Peyer's patch (tissue), 4 donors: ENCODE results near the gene ASCC2. TPM values are rescaled to one million over a fixed set of nuclear protein-coding genes. Genes with fewer than 3 reads are reported as not detected.
A peak's percentile ranks its signal among the peaks of the same experiment; 100 is the strongest.

ENCODE experiments used
- DNase-seq, 3 donors: peaks; one replicate each; pipeline ENCODE4 v3.0.0-alpha.2; 2017 to 2019
- H3K27ac ChIP-seq, 4 donors: fragments of 200-600 bp; sonication (generic); one replicate each; pipeline ENCODE4 v1.5.1; 2016 to 2019
- H3K27me3 ChIP-seq, 2 donors: fragments of 200-600 bp; sonication (generic); one replicate each; pipeline ENCODE4 v1.5.1; 2019
- H3K36me3 ChIP-seq, 3 donors: fragments of 200-600 bp; sonication (generic); one replicate each; pipeline ENCODE4 v1.5.1; 2016 to 2019
- H3K4me1 ChIP-seq, 4 donors: fragments of 200-600 bp; sonication (generic); one replicate each; pipeline ENCODE4 v1.5.1; 2016 to 2019
- H3K4me3 ChIP-seq, 4 donors: fragments of 200-600 bp; sonication (generic); 1 replicate in 3 of 4; 2 replicates in 1 of 4; pipeline ENCODE4 v1.5.1; 2016 to 2019; ENCODE audit warnings: mild to moderate bottlenecking in 1 of 4
- H3K9me3 ChIP-seq, 4 donors: fragments of 200-600 bp; sonication (generic); one replicate each; pipeline ENCODE4 v1.5.1; 2016 to 2019; ENCODE audit warnings: mild to moderate bottlenecking in 1 of 4
- POLR2A ChIP-seq, 2 donors: fragments of 450-650 bp; IDR thresholded peaks; one replicate each; pipeline ENCODE4 v1.5.1; 2017; ENCODE audit warnings: antibody characterized with exemption in 2 of 2, mild to moderate bottlenecking in 2 of 2, moderate library complexity in 2 of 2
- total RNA-seq, 4 donors: library from RNA; depleted of rRNA; stranded (reverse); fragments of >200 nt; gene quantifications; one replicate each; pipeline ENCODE4 v1.1.0, GENCODE V29; 2016
- TF ChIP-seq, protein P1 (sequence below), 6 experiments: fragments of 450-650 bp in 4 of 6; fragments of 200-600 bp in 2 of 6; sonication (generic) in 1 of 6; IDR thresholded peaks; one replicate each; pipeline ENCODE4 v1.5.1; 2017 to 2019; ENCODE audit warnings: antibody characterized with exemption in 6 of 6, mild to moderate bottlenecking in 3 of 6, moderate library complexity in 1 of 6

ASCC2 gene
- total RNA-seq, 4 donors from 2014 or later: 47.5 to 91.6 (median 78.4) TPM

DNA sequence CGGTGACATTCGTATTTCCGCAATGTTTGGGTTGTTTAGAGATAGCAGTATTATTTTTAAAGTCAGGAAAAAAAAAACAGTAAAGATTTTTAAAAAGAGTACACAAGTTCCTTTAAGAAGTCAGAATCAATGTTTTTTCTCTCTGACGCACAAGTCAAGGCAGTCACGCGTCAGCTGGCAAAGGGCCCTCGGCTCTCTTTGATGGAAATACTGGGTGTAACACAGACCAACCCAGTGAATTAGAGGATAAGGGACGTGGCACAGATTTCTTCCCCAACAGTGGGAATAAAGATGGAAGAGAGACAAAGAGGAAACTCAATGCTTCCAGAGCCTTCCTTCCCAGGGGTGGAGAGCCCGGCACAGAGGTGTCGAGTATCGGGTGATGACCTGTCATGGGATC, 13.4 kb downstream of the ASCC2 start:
- TF ChIP-seq, protein P1, sequence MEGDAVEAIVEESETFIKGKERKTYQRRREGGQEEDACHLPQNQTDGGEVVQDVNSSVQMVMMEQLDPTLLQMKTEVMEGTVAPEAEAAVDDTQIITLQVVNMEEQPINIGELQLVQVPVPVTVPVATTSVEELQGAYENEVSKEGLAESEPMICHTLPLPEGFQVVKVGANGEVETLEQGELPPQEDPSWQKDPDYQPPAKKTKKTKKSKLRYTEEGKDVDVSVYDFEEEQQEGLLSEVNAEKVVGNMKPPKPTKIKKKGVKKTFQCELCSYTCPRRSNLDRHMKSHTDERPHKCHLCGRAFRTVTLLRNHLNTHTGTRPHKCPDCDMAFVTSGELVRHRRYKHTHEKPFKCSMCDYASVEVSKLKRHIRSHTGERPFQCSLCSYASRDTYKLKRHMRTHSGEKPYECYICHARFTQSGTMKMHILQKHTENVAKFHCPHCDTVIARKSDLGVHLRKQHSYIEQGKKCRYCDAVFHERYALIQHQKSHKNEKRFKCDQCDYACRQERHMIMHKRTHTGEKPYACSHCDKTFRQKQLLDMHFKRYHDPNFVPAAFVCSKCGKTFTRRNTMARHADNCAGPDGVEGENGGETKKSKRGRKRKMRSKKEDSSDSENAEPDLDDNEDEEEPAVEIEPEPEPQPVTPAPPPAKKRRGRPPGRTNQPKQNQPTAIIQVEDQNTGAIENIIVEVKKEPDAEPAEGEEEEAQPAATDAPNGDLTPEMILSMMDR (IDR thresholded peaks at IDR 0.05): no peak
- TF ChIP-seq POLR2A (IDR thresholded peaks at IDR 0.05): no peak
- Histone ChIP-seq H3K27ac (no peak overlapping the region), H3K4me1 (peaks cover 0 to 7% (median 0%) of the 10 kb centered on the region in 4 donors), H3K9me3 (no peaks in the 10 kb centered on the region), H3K27me3 (no peaks in the 10 kb centered on the region), H3K4me3 (no peak overlapping the region), H3K36me3 (peaks cover 0 to 58% (median 0%) of the 10 kb centered on the region in 3 donors)
- no peak for DNase-seq

DNA sequence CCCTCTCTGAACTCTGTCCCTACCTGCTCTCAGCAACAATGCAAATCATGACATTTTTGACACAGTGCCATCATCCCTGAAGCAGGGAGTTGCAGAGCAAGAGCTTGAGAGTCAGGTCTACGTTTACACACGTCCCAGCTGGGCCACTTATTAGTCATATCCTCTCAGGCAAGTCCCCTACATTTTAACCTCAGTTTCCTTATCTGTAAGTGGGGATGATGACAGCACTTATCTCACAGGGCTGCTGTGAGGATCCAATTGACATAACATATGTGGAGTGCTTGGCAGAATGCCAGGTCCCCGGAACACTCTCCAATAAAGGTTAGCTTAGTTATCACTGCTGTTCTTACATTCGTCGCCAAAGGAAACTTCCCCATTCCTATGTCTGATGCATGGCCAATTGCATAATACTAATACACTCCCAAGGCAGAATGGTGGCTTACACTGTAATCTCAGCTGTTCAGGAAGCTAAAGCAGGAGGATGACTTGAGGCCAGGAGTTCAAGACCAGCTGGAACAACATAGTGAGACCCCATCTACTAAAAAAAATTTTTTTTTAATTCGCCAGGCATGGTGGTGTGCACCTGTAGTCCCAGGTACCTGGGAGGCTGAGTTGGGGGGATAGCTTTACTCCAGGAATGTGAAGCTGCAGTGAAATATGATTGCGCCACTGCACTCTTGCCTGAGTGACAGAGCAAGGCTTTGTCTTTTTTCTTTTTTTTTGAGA, 16.6 kb downstream of the ASCC2 start:
- Histone ChIP-seq H3K36me3 (peaks cover 0 to 79% (median 0%) of the 10 kb centered on the region in 3 donors), H3K27ac (peak overlapping the region in 2 of 4 donors; percentile 20 to 61), H3K9me3 (no peaks in the 10 kb centered on the region), H3K4me3 (no peak overlapping the region), H3K27me3 (no peaks in the 10 kb centered on the region), H3K4me1 (peaks cover 0 to 7% (median 0%) of the 10 kb centered on the region in 4 donors)
- no peak for TF ChIP-seq POLR2A (IDR thresholded peaks at IDR 0.05)
- TF ChIP-seq, protein P1 (IDR thresholded peaks at IDR 0.05): peak in 1 of 6 experiments; percentile 16
- DNase-seq: peak; percentile 44 to 93 (median 72)

DNA sequence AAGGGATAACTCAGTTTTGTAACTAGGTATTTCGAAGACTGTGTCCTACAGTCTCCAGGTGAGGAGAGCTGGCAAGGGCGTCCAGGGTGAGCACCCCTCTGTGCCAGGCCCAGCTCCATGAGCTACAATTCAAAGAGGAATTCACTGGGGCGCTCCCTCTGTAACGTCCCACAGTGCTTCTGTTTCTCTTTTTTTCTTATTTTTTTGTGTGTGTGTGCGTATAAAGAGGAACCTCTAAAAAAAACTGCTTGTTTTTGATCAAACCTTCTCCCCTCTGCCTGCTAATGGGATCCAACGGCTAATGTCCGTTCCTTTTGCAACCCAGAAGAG, 17.1 kb downstream of the ASCC2 start:
- Histone ChIP-seq H3K27me3 (no peaks in the 10 kb centered on the region), H3K27ac (peak overlapping the region in 2 of 4 donors; percentile 20 to 61), H3K4me3 (no peak overlapping the region), H3K9me3 (no peaks in the 10 kb centered on the region), H3K36me3 (peaks cover 0 to 82% (median 0%) of the 10 kb centered on the region in 3 donors), H3K4me1 (peaks cover 0 to 7% (median 0%) of the 10 kb centered on the region in 4 donors)
- TF ChIP-seq POLR2A (IDR thresholded peaks at IDR 0.05): no peak
- TF ChIP-seq, protein P1 (IDR thresholded peaks at IDR 0.05): no peak
- DNase-seq: no peak

DNA sequence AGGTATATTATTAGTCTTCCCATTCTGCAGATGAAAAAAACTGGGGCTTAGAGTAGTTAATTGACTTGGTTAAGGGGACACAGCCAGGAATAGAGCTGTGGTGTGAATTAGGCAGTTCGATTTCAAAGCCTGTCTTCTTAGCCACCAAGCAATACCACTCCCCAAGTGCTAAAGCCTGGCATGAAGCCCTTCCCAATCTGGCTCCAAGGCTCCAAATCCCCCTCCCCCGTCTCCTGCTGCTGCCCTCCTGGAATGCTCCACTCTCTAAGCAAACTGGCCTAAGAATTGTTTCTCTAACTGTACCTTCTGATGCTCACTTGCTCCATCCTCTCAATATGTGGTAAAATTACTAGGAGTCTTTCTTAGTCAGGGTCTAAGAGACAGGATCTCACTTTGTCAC, 18.6 kb downstream of the ASCC2 start:
- Histone ChIP-seq H3K4me3 (no peak overlapping the region), H3K36me3 (peaks cover 0 to 79% (median 0%) of the 10 kb centered on the region in 3 donors), H3K4me1 (peaks cover 0 to 7% (median 0%) of the 10 kb centered on the region in 4 donors), H3K27me3 (no peaks in the 10 kb centered on the region), H3K9me3 (no peaks in the 10 kb centered on the region), H3K27ac (no peak overlapping the region)
- TF ChIP-seq POLR2A (IDR thresholded peaks at IDR 0.05): no peak
- TF ChIP-seq, protein P1 (IDR thresholded peaks at IDR 0.05): no peak
- DNase-seq: no peak

DNA sequence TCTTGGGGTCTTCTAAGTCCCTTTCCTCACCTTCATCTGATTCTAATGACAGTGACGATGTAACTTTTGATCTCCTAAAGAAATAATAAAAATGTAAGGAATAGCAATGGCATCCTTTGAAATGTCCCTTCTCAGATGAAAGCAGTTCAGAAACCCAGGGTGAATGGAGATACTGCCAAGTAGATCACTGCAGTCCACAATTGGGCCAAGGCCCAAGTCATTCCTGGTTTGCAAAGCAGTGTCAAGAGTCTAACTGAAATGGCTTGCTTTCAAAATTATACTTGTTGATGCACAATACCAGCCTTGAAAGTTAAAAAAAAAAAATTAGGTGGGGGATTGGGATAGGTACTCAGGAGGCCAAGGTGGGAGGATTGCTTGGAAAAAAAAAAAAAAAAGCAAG, 20.4 kb downstream of the ASCC2 start:
- H3K9me3 ChIP-seq: no peaks in the 10 kb centered on the region
- peaks cover 0 to 80% (median 0%) of the 10 kb centered on the region in 3 donors for H3K36me3 ChIP-seq
- no peaks in the 10 kb centered on the region for H3K27me3 ChIP-seq
- TF ChIP-seq POLR2A (IDR thresholded peaks at IDR 0.05): no peak
- TF ChIP-seq, protein P1 (IDR thresholded peaks at IDR 0.05): no peak
- H3K4me3 ChIP-seq: no peak overlapping the region
- H3K4me1 ChIP-seq: peaks cover 0 to 7% (median 0%) of the 10 kb centered on the region in 4 donors
- H3K27ac ChIP-seq: no peak overlapping the region
- no peak for DNase-seq
